Dermis microvascular lymphatic vessel endothelial cell (primary cell): ENCODE data around the gene DDX39A. TPM values are rescaled to one million over a fixed set of nuclear protein-coding genes. Genes with fewer than 3 reads are reported as not detected.
A peak's percentile ranks its signal among the peaks of the same experiment; 100 is the strongest.
"Not testable (repeated sequence)": the region's sequence is repeated elsewhere in the genome, so short reads cannot be mapped to it uniquely, and the experiment has no call there.

Experiments
- DNase-seq, 2 donors: peaks; one replicate each; pipeline versions ENCODE4 v3.0.0 to v3.0.0-alpha.2; 2010; ENCODE audit warnings: low read depth in 2 of 2
- total RNA-seq: library from RNA; depleted of rRNA; stranded (reverse); fragments of >200 nt; gene quantifications from 2 replicates; pipeline ENCODE4 v1.2.1, GENCODE V29; 2014

DDX39A gene
- total RNA-seq, 1 donor from 2014 or later: 71.9 TPM

- not testable (repeated sequence) for DNase-seq
Measured at GRCh38 chr19:14364098-14364443, 55.1 kb downstream of the DDX39A start.

GRCh38 chr19:14363183-14364097, 55.7 kb downstream of the DDX39A start:
- DNase-seq: peak in 1 of 2 donors; percentile 46

GRCh38 chr19:14361824-14362223, 57.3 kb downstream of the DDX39A start:
- no peak for DNase-seq

Other genes with a start within 250 kb of the DDX39A start
- 3.2 and 9.5 TPM in 2 replicates for gene ADGRL1, start 213.2 kb downstream of the DDX39A start, total RNA-seq
- gene ADGRE5, start 37.9 kb downstream of the DDX39A start, total RNA-seq: 4.9 and 6.2 TPM in 2 replicates
- gene PKN1, start 14.0 kb upstream of the DDX39A start, total RNA-seq: 252 and 299 TPM in 2 replicates
- 0.13 and 0.25 TPM in 2 replicates for gene PTGER1, start 56.0 kb upstream of the DDX39A start, total RNA-seq
- gene GIPC1, start 76.8 kb upstream of the DDX39A start, total RNA-seq: 109 and 126 TPM in 2 replicates
- gene DNAJB1, start 99.1 kb upstream of the DDX39A start, total RNA-seq: 23.7 and 34.3 TPM in 2 replicates
- gene TECR, start 110.3 kb upstream of the DDX39A start, total RNA-seq: 23.1 and 27.4 TPM in 2 replicates
- 304 and 331 TPM in 2 replicates for gene NDUFB7, start 152.7 kb upstream of the DDX39A start, total RNA-seq
- gene CLEC17A, start 163.7 kb upstream of the DDX39A start, total RNA-seq: not detected in 2 replicates